SK-N-SH treated with all-trans-retinoic acid at 6 μM for 48 hours (cell line): ENCODE data around the gene LAMTOR4.

Source experiments
- ATAC-seq: fragments of 200-7000 bp; cut with Tn5 transposase; 3 replicates; pipeline ENCODE4 v1.9.1; 2020; ENCODE audit warnings: mild to moderate bottlenecking, moderate library complexity
- ARNTL ChIP-seq: fragments of 450-650 bp; formaldehyde crosslinking; IDR thresholded peaks from 2 replicates; pipeline ENCODE4 v1.5.0; 2020; ENCODE audit warnings: low read depth, mild to moderate bottlenecking, moderate library complexity, borderline replicate concordance
- CSDC2 ChIP-seq: fragments of 250-450 bp; sonication (Bioruptor Pico); IDR thresholded peaks from 2 replicates; pipeline ENCODE4 v1.5.0; 2020; ENCODE audit warnings: mild to moderate bottlenecking, moderate library complexity
- CSRNP3 ChIP-seq: fragments of 250-450 bp; sonication (Bioruptor Pico); IDR thresholded peaks from 2 replicates; pipeline ENCODE4 v1.5.1; 2021; ENCODE audit warnings: mild to moderate bottlenecking, moderate library complexity
- GLIS3 ChIP-seq: fragments of 250-450 bp; sonication (Bioruptor Pico); IDR thresholded peaks from 2 replicates; pipeline ENCODE4 v1.5.0; 2020; ENCODE audit warnings: mild to moderate bottlenecking, moderate library complexity
- OSR1 ChIP-seq: fragments of 250-450 bp; sonication (Bioruptor Pico); IDR thresholded peaks from 2 replicates; pipeline ENCODE4 v1.8.0; 2022; ENCODE audit warnings: moderate library complexity, mild to moderate bottlenecking, inconsistent platforms
- PATZ1 ChIP-seq: fragments of 250-450 bp; sonication (Bioruptor Pico); IDR thresholded peaks from 2 replicates; pipeline ENCODE4 v1.8.0; 2020; ENCODE audit warnings: mild to moderate bottlenecking, moderate library complexity, borderline replicate concordance
- POU6F1 ChIP-seq: fragments of 250-450 bp; sonication (Bioruptor Pico); IDR thresholded peaks from 2 replicates; pipeline ENCODE4 v1.8.0; 2021; ENCODE audit warnings: low read depth, mild to moderate bottlenecking, moderate library complexity, borderline replicate concordance
- PPARA ChIP-seq: fragments of 250-450 bp; sonication (Bioruptor Pico); IDR thresholded peaks from 2 replicates; pipeline ENCODE4 v1.5.0; 2020; ENCODE audit warnings: mild to moderate bottlenecking, borderline replicate concordance
- RARB ChIP-seq: fragments of 250-450 bp; sonication (Bioruptor Pico); IDR thresholded peaks from 2 replicates; pipeline ENCODE4 v1.8.0; 2021; ENCODE audit warnings: mild to moderate bottlenecking, moderate library complexity
- TCF4 ChIP-seq: fragments of 250-450 bp; sonication (Bioruptor Pico); IDR thresholded peaks from 2 replicates; pipeline ENCODE4 v1.8.0; 2021; ENCODE audit warnings: mild to moderate bottlenecking, moderate library complexity, borderline replicate concordance
- TSHZ2 ChIP-seq: fragments of 250-450 bp; sonication (Bioruptor Pico); IDR thresholded peaks from 2 replicates; pipeline ENCODE4 v1.5.0; 2020; ENCODE audit warnings: mild to moderate bottlenecking, moderate library complexity
- ZC3H10 ChIP-seq: fragments of 250-450 bp; sonication (Bioruptor Pico); IDR thresholded peaks from 2 replicates; pipeline ENCODE4 v1.5.1; 2021; ENCODE audit warnings: mild to moderate bottlenecking, moderate library complexity
- ZFP3 ChIP-seq: fragments of 250-450 bp; sonication (Bioruptor Pico); IDR thresholded peaks from 2 replicates; pipeline ENCODE4 v1.5.0; 2020; ENCODE audit warnings: mild to moderate bottlenecking, moderate library complexity
- ZFP30 ChIP-seq: fragments of 450-650 bp; formaldehyde crosslinking; IDR thresholded peaks from 2 replicates; pipeline ENCODE4 v1.5.0; 2022; ENCODE audit warnings: mild to moderate bottlenecking, moderate library complexity
- ZNF565 ChIP-seq: fragments of 450-650 bp; formaldehyde crosslinking; conservative IDR thresholded peaks from 2 replicates; pipeline ENCODE4 v1.5.0; 2020; ENCODE audit warnings: low read depth, mild to moderate bottlenecking, moderate library complexity
- ZNF70 ChIP-seq: fragments of 450-650 bp; formaldehyde crosslinking; IDR thresholded peaks from 2 replicates; pipeline ENCODE4 v1.5.0; 2020; ENCODE audit warnings: mild to moderate bottlenecking, moderate library complexity
- ZNF8 ChIP-seq: fragments of 450-650 bp; formaldehyde crosslinking; IDR thresholded peaks from 2 replicates; pipeline ENCODE4 v1.5.0; 2020; ENCODE audit warnings: mild to moderate bottlenecking, moderate library complexity

The LAMTOR4 gene

GRCh38 chr7:100126931-100127865 is 21.5 kb upstream of the LAMTOR4 start, which contains the start of gene MBLAC1:
Gene MBLAC1, plus strand, starts transcription at chr7:100126967. Its CDS starts 429 bp downstream, at chr7:100127396.
- TF ChIP-seq ZNF70, result peak; percentile 68; the same call in 1 of the 2 replicates
- TF ChIP-seq ZFP30 (CRISPR knock-in tag), result peak; percentile 60; the same call in 1 of the 2 replicates
- TF ChIP-seq ZNF8 (CRISPR knock-in tag), result peak; percentile 52; the same call in 1 of the 2 replicates
- TF ChIP-seq GLIS3, result no peak; the same call in 1 of the 2 replicates
- 0 out of 2 replicates have a peak, but pooled peaks have one; percentile 52 for TF ChIP-seq POU6F1 (CRISPR knock-in tag)
- no peak for TF ChIP-seq ARNTL (CRISPR knock-in tag)
- peak; percentile 49 for TF ChIP-seq PATZ1 (CRISPR knock-in tag)
- ATAC-seq, result peak; percentile 85

GRCh38 chr7:100127866-100128636 is 20.7 kb upstream of the LAMTOR4 start:
- ATAC-seq, result peak; percentile 38

GRCh38 chr7:100128637-100128963 is 20.1 kb upstream of the LAMTOR4 start:
- no peak for ATAC-seq
- TF ChIP-seq CSDC2 (CRISPR knock-in tag) (no peak), RARB (CRISPR knock-in tag) (no peak), ZNF70 (no peak), CSRNP3 (CRISPR knock-in tag) (no peak), ZFP3 (CRISPR knock-in tag) (no peak), PPARA (CRISPR knock-in tag) (no peak), ZNF565 (CRISPR knock-in tag) (no peak), OSR1 (no peak)

More at GRCh38 chr7:100127866-100128636, 20.7 kb upstream of the LAMTOR4 start:
- no peak for TF ChIP-seq TCF4 (CRISPR knock-in tag)
- TF ChIP-seq PPARA (CRISPR knock-in tag), result no peak
- no peak for TF ChIP-seq ARNTL (CRISPR knock-in tag)
- TF ChIP-seq GLIS3, result no peak
- TF ChIP-seq ZC3H10 (CRISPR knock-in tag), result no peak
- no peak for TF ChIP-seq TSHZ2 (CRISPR knock-in tag)
- no peak for TF ChIP-seq ZFP30 (CRISPR knock-in tag)
- no peak for TF ChIP-seq ZNF70
- no peak for TF ChIP-seq CSRNP3 (CRISPR knock-in tag)
